Measurements from ENCODE around the gene KDM2A. TPM values are rescaled to one million over a fixed set of nuclear protein-coding genes. Genes with fewer than 3 reads are reported as not detected.

Gene KDM2A
- total and polyA plus RNA-seq, 2 of the 13 experiments (the other 11 are each of a cell fraction or from before 2014, with no cell fraction given) = 31.3 to 31.4 TPM

- peak; percentile 78; the same call in 1 of the 2 replicates for TF ChIP-seq BCL3 (CRISPR knock-in tag; IDR thresholded peaks at IDR 0.05)
- peak in 1 of 2 experiments; percentile 54; a peak in 2 of 4 replicates for TF ChIP-seq ATF4 (CRISPR knock-in tag; IDR thresholded peaks at IDR 0.05)
- TF ChIP-seq ZNF333 (CRISPR knock-in tag; IDR thresholded peaks at IDR 0.05; ENCODE audit: borderline replicate concordance) = peak; percentile 79; the same call in 1 of the 2 replicates
- no peak for TF ChIP-seq ZNF296 (CRISPR knock-in tag; conservative IDR thresholded peaks at IDR 0.05)
- TF ChIP-seq ATF3 (CRISPR knock-in tag; IDR thresholded peaks at IDR 0.05) = no peak
- TF ChIP-seq ZNF556 (CRISPR knock-in tag; IDR thresholded peaks at IDR 0.05; ENCODE audit: borderline replicate concordance) = peak; percentile 64; the same call in 1 of the 2 replicates
- TF ChIP-seq PPARG (CRISPR knock-in tag; conservative IDR thresholded peaks at IDR 0.05) = peak; percentile 69; the same call in 1 of the 2 replicates
- TF ChIP-seq MED8 (CRISPR knock-in tag; IDR thresholded peaks at IDR 0.05; ENCODE audit: insufficient replicate concordance) = peak; percentile 88
- TF ChIP-seq NBN (conservative IDR thresholded peaks at IDR 0.05) = no peak
- peak; percentile 92 for TF ChIP-seq AGO1 (IDR thresholded peaks at IDR 0.05; ENCODE audit: low read depth, low read length, poor library complexity, severe bottlenecking)
- TF ChIP-seq RCOR2 (CRISPR knock-in tag; IDR thresholded peaks at IDR 0.05) = no peak
- TF ChIP-seq FOXO4 (CRISPR knock-in tag; conservative IDR thresholded peaks at IDR 0.05) = no peak
- TF ChIP-seq ARNT (IDR thresholded peaks at IDR 0.05) = no peak
- peak; percentile 75; the same call in 1 of the 2 replicates for TF ChIP-seq ARNT2 (CRISPR knock-in tag; IDR thresholded peaks at IDR 0.05; ENCODE audit: low read depth)
- TF ChIP-seq GPN1 (CRISPR knock-in tag; IDR thresholded peaks at IDR 0.05; ENCODE audit: borderline replicate concordance) = no peak
- peak; percentile 62; the same call in 1 of the 2 replicates for TF ChIP-seq ZHX1 (CRISPR knock-in tag; IDR thresholded peaks at IDR 0.05; ENCODE audit: low read depth)
- no peak for TF ChIP-seq SETDB1 (CRISPR knock-in tag; IDR thresholded peaks at IDR 0.05; ENCODE audit: borderline replicate concordance)
- TF ChIP-seq CBFB (CRISPR knock-in tag; IDR thresholded peaks at IDR 0.05) = peak; percentile 70; the same call in 1 of the 2 replicates
- no peak for TF ChIP-seq SIX4 (CRISPR knock-in tag; IDR thresholded peaks at IDR 0.05)
- peak; percentile 51; the same call in 1 of the 2 replicates for TF ChIP-seq ZNF724P (CRISPR knock-in tag; IDR thresholded peaks at IDR 0.05; ENCODE audit: borderline replicate concordance)
- no peak for TF ChIP-seq ZFP62 (CRISPR knock-in tag; IDR thresholded peaks at IDR 0.05)
- no peak for TF ChIP-seq DDIT3 (CRISPR knock-in tag; IDR thresholded peaks at IDR 0.05)
These were observed 169.6 kb downstream of the KDM2A start (continued) for GRCh38 chr11:67288452-67289225.
